Measurements from ENCODE around the gene TAS2R46.
"Not testable (repeated sequence)": the region's sequence is repeated elsewhere in the genome, so short reads cannot be mapped to it uniquely, and the experiment has no call there.

TAS2R46 gene, protein sequence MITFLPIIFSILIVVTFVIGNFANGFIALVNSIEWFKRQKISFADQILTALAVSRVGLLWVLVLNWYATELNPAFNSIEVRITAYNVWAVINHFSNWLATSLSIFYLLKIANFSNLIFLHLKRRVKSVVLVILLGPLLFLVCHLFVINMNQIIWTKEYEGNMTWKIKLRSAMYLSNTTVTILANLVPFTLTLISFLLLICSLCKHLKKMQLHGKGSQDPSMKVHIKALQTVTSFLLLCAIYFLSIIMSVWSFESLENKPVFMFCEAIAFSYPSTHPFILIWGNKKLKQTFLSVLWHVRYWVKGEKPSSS

DNA sequence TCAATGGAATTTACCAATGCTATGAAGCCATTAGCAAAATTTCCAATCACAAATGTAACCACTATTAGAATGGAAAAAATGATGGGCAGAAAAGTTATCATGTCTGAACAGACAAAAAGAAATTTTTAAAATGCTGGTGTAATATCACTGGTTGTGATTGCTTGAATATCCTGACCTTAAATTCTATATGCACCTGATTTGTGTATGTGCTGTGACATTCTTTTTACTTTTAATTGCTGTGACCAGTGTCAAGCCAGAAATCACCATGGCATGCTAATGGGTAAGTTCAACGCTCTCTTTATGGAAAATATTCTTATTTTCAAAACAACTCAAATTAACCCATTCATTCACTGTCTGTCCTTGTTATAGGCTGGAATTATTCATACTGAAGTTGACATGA lies at the start of gene TAS2R46:
TAS2R46 (minus strand) TSS at position 101 of the 400 bp plus-strand sequence; CDS start at position 101, 0 bp downstream.
- DNase-seq = not testable (repeated sequence)

DNA sequence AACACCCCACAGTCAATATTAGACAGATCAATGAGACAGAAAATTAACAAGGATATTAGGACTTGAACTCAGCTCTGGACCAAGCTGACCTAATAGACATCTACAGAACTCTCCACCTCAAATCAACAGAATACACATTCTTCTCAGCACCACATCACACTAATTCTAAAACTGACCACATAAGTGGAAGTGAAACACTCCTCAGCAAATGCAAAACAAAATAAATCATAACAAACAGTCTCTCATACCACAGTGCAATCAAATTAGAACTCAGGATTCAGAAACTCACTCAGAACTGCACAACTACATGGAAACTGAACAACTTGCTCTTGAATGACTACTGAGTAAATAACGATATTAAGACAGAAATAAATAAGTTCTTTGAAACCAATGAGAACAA lies 49.1 kb upstream of the TAS2R46 start:
- DNase-seq = not testable (repeated sequence)

DNA sequence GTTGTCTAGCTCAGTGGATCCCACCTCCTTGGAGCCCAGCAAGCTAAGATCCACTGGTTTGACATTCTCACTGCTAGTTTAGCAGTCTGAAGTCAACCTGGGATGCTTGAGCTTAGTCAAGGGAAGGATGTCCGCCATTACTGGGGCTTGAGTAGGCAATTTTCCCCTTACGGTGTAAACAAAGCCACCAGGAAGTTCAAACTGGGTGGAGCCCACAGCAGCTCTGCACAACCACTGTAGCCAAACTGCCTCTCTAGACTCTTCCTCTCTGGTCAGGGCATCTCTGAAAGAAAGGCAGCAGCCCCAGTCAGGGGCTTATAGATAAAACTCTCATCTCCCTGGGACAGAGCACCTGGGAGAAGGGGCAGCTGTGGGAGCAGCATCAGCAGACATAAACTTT lies 46.8 kb upstream of the TAS2R46 start:
- DNase-seq = no peak

DNA sequence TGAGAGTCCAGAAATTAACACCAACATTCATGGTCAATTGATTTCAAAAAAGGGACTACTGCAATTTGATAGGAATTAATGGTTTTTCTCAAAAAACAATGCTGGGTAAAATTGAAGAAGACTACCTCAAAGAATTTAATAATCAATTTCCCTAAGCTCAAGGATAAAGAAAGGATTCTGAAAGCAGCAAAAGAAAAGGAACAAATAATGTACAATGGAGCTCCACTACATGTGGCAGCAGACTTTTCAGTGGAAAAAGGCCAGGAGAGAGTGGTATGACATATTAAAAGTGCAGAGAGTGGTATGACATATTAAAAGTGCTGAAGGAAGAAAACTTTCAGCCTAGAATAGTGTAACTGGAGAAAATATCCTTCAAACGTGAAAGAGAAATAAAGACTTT lies 45.6 kb upstream of the TAS2R46 start:
- no peak for DNase-seq

DNA sequence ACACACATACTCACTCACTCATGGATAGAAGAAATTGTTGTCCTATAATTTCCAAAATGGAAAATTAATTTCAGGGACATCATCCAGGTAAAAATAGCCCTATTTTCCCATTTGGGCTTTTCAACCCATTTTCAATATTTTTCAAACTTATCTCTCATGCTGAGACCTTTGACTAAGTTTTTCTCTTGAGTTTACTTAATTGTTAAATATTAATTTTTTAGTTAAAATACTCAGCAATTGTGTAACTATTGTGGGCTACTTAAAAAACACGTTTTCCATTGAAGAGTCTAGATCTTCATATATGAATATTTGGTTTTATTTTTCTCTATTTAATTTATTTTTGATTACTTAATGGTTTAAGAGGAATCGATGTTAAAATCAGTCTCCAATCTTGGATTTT lies 44.2 kb upstream of the TAS2R46 start:
- no peak for DNase-seq

DNA sequence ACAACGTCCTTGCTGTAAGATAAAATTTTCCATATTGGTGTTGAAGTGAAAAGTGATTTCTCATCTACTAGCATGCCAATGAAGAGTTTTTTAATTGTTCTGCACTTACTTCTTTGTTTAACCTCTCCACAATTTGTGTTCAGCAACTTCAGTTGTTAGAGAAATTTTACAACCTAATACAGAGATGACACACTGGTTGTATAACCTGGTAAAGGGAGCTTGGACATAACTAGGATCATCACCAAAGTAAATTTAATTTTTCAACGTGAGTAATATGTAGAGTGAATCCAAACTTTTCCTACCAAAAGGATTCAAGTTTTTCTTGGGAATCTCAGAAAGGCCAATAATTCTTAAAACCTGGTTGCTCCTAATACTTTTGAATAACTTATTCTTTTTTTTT lies 43.5 kb upstream of the TAS2R46 start:
- no peak for DNase-seq

DNA sequence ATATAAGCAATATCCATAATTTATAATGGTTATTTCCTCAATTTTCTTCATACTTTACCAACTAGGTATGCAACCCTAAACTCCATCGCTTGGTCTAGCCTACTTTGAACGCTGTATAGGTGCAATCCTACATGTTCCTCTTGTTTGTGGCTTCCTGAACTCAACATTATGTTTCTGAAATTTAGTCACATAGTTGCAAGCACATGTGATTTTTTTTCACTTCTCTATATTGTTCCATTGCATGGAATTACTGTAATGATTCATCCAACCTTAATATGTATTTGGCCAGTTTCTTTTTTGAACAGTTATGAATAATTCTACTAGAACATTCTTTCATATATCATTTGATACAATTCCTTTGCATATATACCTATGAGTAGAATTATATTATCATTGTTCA lies 32.8 kb upstream of the TAS2R46 start:
- not testable (repeated sequence) for DNase-seq

DNA sequence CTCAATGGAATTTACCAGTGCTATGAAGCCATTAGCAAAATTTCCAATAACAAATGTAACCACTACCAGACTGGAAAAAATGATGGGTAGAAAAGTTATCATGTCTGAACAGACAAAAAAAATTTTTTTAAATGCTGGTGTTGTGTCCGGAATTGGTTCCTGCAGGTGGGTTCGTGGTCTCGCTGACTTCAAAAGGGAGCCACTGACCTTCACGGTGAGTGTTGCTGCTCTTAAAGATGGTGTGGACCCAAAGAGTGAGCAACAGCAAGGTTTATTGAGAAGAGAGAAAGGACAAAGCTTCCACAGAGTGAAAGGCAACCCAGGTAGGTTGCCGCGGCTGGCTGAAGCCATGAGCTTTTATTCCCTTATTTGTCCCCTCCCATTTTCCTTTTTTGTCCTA lies 30.0 kb upstream of the TAS2R46 start, which contains the start of gene TAS2R43:
TAS2R43 (minus strand) TSS at position 186 of the 400 bp plus-strand sequence; CDS start at position 102, 84 bp downstream.
- DNase-seq = no peak

DNA sequence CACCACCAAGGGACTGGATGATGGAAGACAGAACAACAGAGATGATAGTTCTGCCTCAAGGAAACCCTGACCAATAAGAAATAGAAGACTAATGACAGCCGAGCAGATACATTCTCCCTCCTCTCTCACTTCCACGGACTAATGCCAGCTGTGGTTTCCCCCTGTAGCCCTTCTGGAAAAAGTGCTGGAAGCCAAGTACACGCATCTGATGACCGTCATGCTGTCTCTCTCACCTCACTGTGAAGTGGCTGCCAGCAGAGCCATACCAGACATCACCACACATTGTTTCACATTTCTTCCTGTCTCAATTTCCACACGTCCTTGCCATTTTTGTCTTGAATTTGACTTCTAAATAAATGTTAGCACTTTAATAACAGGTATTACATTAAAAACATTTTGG lies 27.2 kb upstream of the TAS2R46 start:
- no peak for DNase-seq

DNA sequence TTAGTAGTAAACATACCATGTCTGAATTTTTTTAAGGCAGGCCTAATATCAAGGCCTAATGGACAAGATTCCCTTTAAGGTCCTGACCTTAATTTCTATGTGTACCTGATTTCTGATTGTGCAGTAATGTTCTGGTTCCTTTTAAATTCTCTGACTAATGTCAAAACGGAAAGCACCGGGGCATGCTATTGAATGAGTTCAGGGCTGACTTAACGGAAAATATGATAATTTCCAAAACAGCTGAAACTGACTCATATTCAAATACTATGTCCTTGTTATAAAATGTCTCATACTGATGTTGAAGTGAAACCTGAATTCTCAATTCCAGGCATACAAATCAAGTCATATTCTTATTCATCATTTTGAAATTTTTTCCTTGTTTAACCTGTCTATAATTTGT lies 23.3 kb upstream of the TAS2R46 start:
- no peak for DNase-seq

DNA sequence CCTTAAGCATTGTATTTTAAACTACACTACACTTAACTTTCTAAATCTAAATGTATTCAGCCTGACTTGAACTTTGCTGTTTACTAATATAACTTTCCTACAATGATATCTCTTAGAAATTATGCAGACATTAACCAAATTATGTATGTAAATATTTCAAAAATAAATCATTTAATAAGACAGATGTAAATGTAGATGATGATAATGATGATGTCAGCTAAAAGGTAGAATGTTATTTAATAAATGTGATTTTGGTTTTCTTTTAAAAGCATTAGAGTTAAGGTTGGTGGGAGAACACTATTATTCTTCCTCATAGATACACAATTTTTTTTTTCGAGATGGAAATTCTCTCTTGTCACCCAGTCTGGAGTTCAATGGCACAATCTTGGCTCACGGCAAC lies 19.9 kb upstream of the TAS2R46 start:
- no peak for DNase-seq

DNA sequence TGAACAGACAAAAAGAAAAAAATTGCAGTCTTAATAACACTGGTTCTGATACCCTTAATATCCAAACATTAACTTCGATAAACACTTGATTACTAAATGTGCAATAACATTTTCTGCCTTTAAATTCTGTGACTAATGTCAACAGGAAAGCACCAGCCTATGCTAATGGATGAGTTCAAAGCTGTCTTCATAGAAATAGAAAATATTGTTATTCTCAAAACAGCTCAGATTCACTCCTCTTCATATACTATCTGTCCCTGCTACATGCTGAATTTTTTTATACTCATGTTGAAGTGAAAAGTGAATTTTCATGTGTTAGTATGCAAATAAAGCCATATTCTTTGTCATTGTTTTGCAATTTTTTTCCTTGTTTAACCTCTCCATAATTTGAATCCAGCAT lies 16.2 kb upstream of the TAS2R46 start:
- DNase-seq = no peak

DNA sequence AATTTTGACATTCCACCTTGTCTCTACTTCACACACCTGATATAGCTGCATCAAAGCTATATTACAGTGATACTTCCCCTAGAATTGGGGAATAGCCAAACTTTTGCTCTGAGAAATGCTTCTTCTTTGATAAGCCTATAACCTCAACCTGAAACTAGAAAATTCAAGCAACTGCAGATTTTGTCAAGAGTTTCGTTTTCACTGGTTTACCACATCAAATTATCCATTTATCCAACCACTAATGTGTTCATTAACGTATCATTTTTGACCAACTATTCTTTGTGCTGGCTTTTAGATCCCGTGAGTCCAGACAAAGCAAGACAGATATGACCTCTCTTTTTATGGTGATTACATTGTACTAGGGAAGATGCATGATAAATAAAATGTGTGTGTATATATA lies 13.5 kb upstream of the TAS2R46 start:
- DNase-seq = no peak

DNA sequence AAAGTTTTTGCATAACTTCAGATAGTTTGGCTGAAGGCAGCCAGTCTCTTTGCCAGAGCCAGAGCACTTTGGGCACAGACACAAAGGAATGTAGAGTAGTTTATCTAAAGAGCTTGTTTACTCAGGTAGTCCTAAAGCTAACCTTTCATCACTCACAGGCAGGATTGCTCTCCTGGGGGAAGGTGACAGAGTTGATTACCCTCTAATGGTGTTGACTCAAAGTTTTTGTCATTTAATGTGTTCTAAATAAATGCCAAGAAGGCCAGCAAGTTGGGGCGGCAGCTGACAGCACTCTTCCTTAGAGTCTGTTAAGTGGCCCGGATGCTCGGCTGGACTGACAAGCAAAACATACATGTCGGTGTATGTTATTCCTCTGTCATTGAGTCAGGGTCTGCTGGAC lies 9.3 kb upstream of the TAS2R46 start:
- no peak for DNase-seq

DNA sequence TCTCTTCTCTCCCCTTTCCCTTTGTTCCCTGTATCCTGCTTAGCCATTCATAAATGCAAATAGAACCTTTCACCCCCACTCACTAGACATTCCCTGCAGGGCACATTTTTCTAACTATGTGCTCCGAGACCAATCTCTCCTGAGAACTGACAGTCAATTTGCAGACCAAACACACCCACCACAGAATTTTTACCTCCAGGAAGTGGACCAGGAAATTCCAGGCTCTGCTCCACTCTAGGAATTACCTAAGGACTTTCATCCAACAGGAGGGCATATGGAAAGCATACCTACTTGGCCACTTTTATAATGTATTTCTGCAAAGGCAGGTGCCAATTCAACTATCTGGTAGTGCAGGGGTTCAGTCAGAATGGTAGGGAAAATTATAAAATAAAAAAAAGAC lies 8.9 kb upstream of the TAS2R46 start:
- DNase-seq = no peak

DNA sequence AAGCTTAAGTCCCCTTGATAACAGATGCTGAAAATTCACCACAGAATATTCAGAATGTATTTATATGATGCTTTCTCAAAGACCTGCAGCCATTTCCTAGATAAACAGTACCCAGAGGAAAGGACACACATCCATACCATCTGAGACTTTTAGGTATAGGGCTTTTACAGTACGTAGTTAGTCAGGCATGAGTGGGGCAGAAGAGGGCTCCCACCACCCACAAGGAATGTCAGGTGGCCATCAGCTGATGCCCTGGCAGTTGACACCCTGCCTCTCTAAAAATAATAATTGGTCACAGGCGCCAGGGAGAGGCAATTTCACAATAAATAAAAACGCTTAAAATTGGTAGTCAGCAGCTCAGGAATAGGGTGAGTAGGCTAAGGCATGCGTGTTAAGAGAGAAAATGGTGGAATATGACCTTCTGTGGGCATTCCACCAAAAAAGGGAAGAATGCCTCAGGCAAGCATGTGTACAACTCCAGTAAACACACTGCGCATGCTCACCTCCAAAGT lies 7.8 kb upstream of the TAS2R46 start:
- no peak for DNase-seq

DNA sequence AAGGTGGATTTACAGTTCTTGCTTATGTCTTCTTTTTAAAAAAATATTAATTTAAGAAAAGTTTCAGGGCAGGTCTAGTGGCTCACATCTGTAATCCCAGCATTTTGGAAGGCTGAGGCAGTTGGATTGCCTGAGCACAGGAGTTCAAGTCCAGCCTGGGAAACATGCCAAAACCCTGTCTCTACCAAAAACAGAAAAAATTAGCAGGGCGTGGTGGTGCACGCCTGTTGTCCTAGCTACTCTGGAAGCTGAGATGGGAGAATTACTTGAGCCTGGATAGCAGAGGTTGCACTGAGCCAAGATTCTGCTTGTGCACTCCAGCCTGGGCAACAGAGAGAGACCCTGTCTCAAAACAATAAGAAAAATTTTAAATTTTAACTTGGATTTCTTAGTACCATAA lies 5.4 kb upstream of the TAS2R46 start:
- peak in 2 of 56 donors; percentile 1 to 13 for DNase-seq

DNA sequence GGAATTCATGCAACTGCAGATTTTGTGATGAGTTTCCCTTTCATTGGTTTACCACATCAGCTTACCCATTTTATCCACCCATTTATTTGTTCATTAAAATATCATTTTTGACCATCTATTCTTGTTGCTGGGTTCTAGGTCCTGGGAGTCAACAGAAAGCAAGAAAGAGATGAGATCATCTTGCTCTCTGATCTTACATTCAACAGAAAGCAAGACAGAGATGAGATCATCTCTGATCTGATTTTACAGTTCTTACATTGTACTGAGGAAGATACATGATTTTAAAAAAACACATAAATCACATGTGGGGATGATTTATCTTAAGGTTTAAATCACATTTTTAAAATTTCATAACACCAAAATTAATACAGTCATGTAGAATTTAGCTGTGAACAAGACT lies 2.3 kb downstream of the TAS2R46 start:
- no peak for DNase-seq

DNA sequence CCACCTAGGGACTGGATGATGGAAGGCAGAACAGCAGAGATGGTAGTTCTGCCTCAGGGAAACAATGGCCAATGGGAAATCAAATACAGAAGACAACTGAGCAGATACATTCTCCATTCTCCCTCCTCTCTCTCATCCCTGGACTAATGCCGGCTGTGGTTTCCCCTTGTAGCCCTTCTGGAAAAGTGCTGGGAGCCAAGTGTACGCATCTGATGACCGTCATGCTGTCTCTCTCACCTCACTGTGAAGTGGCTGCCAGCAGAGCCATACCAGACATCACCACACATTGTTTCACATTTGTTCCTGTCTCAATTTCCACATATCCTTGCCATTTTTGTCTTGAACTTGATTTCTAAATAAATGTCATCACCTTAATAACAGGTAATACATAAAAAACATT lies 3.1 kb downstream of the TAS2R46 start:
- DNase-seq = no peak

DNA sequence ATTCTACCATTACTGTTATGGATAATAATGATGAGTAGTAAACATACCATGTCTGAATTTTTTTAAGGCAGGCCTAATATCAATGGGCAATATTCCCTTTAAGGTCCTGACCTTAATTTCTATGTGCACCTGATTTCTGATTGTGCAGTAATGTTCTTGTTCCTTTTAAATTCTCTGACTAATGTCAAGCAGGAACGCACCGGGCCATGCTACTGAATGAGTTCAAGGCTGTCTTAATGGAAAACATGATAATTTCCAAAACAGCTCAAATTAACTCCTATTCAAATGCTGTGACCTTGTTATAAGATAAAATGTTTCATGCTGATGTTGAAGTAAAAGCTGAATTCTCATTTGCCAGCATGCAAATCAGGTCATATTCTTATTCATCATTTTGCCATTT lies 6.8 kb downstream of the TAS2R46 start:
- DNase-seq = no peak

DNA sequence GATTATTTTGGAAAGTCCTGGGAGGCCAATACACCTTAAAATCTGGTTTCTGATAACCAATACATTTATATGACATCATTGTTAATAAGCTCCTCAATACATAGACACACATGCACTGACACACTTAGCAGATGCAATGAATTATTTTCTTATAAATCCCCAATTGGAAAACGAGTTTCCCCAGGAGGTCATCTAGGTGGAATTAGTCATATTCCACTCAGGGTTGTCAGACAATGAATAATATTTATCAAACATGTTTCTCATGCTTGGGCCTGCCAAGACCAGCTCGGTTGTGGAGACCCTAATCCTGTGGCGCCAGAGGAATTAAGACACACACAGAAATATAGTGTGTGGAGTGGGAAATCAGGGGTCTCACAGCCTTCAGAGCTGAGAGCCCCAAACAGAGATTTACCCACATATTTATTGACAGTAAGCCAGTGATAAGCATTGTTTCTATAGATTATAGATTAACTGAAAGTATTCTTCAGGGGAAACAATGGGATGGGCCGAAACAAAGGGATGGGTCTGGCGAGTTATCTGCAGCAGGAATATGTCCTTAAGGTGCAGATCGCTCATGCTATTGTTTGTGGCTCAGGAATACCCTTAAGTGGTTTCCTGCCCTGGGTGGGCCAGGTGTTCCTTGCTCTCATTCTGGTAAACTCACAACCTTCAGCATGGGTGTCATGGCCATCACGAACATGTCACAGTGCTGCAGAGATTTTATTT lies 12.1 kb downstream of the TAS2R46 start:
- DNase-seq = not testable (repeated sequence)

DNA sequence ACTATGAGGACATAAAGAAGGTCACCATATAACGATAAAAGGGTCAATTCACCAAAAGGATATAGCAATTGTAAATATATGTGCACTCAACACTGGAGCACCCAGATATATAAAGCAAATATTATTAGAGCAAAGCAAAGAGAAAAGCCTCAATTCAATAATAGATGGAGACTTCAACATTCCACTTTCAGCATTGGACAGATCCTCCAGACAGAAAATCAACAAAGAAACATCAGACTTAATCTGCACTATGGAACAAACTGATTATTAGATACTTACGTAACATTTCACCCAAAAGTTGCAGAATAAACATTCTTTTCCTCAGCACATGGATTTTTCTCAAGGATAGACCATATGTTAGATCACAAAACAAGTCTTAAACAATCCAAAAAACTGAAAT lies 20.7 kb downstream of the TAS2R46 start:
- DNase-seq = not testable (repeated sequence)

DNA sequence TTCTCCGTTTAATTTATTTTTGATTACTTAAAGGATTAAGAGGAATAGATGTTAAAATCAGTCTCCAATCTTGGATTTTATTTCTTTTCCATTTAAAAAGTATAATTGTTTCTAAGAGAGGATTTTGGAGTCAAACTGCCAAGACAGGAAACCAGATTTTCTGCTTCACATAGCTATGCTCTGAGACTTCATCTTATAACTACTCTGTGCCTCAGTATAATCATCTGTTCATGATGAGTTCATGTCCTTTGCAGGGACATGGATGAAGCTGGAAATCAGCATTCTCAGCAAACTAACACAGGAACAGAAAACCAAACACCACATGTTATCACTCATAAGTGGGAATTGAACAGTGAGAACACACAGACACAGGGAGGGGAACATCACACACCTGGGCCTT lies 21.9 kb downstream of the TAS2R46 start:
- no peak for DNase-seq

Data from nucleus accumbens (tissue), 56 donors.